IPS-18c (cell line): ENCODE measurements around the gene ABCB11.
"Not testable (repeated sequence)": the region's sequence is repeated elsewhere in the genome, so short reads cannot be mapped to it uniquely, and the experiment has no call there.

Experiments
- H3K4me3 ChIP-seq: 2 replicates; pipeline ENCODE4 v1.7.0; 2013; ENCODE audit warnings: low read depth, mild to moderate bottlenecking, low read length, moderate library complexity; ENCODE audit not compliant: insufficient read depth
- H3K9me3 ChIP-seq: one replicate; pipeline ENCODE4 v1.6.1; 2013; ENCODE audit warnings: mild to moderate bottlenecking, low read length, moderate library complexity; ENCODE audit not compliant: control insufficient read depth, insufficient read depth

Gene ABCB11

DNA sequence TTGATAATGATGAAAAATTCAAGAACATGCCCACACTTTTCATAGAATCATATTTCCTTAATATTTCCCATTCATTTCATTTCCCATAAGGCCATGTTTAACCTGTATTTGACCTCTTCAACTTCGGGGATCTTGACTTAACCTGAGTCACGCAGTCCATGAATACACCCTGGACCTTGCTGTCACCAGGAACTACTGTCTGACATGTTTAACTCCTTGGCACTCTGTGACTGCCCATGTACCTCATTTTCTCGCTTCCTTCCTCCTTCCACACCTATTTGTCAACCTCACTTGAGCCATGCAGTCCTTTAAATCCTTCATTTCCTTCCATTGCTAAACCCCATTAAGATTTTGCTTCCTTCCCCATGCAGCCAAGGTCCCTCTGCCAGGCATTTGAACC lies 16.3 kb downstream of the ABCB11 start:
- Histone ChIP-seq H3K4me3 (no peak overlapping the region), H3K9me3 (no peaks in the 10 kb centered on the region)

DNA sequence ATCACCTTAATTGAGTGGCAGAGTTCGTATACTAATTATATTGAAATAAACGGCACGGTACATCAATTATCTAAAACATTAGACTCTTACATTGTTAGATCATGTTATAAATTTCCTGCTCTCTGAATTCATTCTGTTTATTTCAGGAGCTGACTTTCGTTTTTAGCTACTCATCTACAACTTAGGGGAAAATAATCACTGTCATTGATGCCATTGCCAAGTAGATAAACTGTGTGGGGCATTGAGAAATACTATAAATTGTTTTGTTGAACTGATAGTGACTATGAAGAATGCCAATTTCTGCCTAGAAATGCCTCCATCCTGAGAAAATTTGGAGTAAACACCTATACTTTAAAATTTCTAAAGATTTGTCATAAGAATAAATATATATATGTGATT lies 17.5 kb downstream of the ABCB11 start:
- H3K4me3 ChIP-seq, result no peak overlapping the region

DNA sequence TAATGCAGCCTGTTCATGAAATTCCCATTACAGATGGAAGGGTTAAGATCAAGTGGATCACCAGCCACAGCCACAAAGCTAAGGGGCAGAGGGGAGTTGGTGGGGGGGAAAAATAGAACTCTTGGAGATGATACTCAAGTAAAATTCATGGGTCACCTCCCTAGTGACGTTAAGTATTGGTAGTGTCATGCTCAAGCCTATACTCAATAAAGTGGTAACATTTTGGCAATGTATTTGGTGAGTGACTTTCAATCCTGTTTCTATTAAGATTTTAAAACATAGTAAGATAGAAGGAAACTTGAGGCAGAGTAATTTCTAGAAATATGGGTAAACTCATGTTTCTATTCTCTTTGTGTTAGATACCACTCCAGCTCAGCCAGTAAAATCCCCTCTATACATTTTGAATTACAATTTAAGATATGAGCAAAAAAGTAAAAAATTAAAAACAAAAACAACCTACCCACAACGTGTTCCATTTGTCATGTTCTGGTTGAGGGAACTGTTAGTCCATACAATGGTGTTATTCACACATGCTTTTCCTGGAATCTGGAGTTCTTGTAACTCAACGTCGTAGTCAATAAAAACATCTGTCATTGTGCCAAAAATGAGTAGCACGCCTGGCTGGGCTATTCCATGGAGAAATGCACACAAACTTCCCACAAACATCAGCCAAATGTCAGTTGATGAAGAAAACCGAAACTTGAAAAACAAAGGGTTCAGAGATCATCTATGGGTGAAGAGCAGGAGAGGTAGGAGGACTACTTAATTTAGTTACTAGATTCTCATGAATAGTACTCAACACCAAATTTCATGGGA lies 18.1 kb downstream of the ABCB11 start:
- Histone ChIP-seq H3K9me3 (no peaks in the 10 kb centered on the region), H3K4me3 (no peak overlapping the region)

More for the DNA sequence above, 17.5 kb downstream of the ABCB11 start:
- H3K9me3 ChIP-seq, result no peaks in the 10 kb centered on the region

DNA sequence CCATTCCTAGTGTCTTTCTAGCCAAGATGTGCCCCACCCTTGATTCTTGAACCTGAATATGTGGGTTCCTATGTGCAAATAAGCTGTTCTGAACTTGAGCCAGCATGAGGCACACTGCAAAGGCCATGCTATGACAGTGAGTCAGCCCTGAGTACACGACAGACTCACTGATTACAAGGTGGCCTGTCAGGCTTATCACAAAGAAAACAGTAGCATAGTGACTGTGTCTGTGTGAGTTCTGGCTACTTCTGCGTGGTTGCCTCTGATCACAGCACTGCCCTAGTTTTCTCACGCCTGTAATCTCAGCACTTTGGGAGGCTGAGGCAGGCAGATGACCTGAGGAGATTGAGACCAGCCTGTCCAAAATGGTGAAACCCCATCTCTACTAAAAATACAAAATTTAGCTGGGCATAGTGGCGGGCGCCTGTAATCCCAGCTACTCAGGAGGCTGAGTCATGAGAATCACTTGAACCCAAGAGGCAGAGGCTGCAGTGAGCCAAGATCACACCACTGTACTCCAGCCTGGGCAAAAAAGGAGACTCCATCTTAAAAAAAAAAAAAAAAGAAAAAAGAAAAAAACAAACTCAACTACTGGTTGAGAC lies 18.8 kb downstream of the ABCB11 start:
- H3K9me3 ChIP-seq, H3K4me3 ChIP-seq: not testable (repeated sequence)

DNA sequence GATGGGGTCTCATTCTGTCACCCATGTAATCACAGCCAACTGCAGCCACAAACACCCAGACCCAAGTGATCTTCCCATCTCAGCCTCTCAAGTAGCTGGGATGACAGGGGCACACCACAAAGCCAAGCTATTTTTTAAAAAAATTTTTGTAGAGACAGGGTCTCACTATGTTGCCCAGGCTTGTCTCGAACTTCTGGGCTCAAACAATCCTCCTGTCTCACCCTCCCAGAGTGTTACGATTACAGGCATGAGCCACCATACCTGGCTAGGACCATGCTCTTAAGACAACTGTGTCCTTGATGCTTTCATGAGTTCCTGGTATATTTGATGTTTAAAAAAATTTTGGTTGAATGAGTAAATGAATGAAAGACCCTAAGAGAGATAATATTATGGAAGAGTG lies 19.4 kb downstream of the ABCB11 start:
- Histone ChIP-seq H3K9me3 (no peaks in the 10 kb centered on the region), H3K4me3 (no peak overlapping the region)

DNA sequence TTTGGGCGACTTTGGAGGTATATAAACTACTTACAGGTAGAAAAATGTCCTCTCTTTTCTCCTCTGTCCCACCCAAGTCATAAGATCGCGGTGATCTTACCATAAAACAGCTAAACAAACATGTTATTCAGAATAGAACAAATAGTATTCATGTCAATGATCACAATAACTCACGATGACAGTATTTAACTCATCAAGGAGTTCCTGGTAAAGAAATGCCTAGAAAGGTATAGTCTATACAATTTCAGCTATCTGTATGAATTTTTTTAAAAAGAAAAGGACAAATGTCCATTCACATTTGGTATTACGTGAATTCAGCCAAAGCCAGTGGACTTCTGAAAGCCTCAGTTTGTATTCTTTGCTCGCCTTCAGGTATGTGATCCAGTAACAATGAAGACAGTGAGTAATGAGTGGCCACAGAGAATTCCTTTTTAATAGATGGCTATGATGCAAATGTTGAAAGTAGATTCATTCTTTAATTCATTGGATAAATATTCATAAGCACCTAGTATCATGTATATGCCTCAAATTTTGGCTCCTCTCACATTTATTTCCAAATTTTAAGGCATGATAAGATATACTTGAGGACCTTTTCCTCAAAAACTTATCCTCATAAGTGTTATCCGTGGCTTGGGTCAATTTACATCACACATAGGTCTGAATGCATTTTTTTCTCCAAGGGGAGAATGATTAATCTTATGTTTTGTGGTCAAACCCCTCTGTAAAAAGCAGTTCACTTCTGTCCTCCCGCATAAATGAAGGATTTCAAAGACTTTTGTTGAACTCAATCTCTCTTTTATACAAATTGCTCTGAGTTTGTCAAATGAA lies 20.3 kb downstream of the ABCB11 start:
- no peaks in the 10 kb centered on the region for H3K9me3 ChIP-seq
- no peak overlapping the region for H3K4me3 ChIP-seq

DNA sequence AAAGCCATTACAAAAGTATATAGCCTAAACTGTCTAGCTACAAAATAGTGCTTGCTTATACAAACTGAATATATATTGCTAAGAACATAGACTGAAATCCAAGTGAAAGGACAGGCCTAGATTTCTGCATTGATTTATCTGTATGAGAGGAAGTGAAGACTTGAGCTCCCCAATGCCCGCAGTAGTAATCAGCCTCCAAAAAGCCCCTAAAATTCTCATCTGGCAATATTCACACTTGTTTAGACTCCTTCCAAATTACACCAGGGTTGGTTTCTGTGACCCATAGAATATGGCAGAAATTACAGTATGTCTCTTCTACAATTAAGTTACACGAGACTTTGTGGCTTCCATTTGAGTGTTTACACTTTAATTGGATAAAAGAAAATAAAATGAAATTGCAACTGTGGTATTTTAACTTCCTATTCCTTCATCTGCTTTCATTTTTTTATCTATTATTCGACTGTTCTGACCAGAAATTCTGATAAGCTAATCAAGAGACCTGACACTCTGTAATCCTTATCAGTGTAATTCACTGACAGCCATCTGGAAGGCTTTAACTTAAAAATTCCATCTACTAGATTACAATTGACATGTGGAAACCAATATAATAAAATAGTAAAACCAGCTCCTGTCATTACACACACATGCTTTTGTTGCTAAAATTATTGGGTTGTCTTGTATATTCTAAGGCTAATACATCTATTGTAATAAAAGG lies 21.1 kb downstream of the ABCB11 start:
- H3K4me3 ChIP-seq, result no peak overlapping the region
- H3K9me3 ChIP-seq, result no peaks in the 10 kb centered on the region

DNA sequence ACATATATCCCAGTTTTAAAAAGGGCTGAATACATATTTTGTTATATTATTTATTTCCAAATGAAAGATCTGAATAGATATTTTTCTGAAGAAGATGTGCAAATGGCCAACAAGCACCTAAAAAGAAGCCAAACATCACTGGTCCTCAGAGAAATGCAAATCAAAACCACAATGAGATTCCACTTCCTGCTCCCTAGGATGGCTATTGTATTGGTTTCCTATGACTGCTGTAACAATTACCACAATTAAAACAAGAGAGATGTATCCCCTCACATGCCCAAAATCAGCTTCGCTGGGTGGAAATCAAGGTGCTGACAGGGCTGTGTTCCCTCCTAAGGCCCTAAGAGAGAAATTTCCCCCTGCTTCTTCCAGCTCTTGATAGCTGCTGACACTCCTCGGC lies 23.2 kb downstream of the ABCB11 start:
- no peaks in the 10 kb centered on the region for H3K9me3 ChIP-seq
- no peak overlapping the region for H3K4me3 ChIP-seq

DNA sequence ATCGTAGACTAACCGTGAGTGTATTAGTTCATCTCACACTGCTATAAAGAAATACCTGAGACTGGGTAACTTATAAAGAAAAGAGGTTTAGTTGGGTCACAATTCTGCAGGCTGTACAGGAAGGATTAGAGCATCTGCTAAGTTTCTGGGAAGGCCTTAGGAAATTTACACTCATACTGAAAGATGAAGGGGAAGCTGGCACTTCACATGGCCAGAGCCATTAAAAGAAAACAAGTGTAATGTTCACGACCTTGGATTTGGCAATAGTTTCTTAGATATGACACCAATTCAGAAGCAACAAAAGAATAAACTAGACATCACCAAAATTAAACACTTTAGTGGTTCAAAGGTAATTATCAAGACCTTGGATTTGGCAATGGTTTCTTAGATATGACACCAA lies 23.8 kb downstream of the ABCB11 start:
- H3K9me3 ChIP-seq, result no peaks in the 10 kb centered on the region
- H3K4me3 ChIP-seq, result no peak overlapping the region

DNA sequence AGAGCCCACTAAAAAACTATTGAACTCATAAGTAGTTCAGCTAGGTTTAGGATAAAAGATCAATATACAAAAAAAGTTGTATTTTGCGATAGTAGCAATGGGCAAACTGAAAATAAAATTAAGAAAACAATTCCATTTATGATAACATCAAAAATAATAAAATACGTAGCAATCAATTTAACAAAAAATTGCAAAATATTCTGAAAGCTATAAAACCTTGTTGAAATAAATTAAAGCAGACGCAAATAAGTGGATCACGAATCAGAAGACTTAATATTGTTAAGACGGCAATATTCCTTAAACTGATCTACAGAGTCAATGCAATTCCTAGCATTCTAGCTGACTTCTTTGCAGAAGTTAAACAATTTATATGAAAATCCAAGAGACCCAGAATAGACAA lies 24.5 kb downstream of the ABCB11 start:
- H3K9me3 ChIP-seq, result no peaks in the 10 kb centered on the region
- no peak overlapping the region for H3K4me3 ChIP-seq

DNA sequence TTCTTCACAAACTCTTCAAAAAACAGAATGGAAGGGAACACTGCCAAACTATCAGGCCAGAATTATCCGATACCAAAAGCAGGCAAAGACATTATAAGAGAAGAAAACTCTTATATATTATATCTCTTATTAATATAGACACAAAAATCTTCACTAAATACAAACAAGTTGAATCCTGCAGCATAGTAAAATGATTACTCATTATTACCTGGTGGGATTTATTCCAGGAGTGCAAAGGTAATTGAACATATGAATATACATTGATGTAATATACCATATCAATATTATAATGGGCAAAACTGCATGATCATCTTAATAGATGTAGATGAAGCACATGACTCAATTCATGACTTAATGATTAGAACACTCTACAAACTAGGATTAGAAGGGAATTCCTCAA lies 25.1 kb downstream of the ABCB11 start:
- H3K4me3 ChIP-seq, result no peak overlapping the region
- H3K9me3 ChIP-seq, result no peaks in the 10 kb centered on the region

DNA sequence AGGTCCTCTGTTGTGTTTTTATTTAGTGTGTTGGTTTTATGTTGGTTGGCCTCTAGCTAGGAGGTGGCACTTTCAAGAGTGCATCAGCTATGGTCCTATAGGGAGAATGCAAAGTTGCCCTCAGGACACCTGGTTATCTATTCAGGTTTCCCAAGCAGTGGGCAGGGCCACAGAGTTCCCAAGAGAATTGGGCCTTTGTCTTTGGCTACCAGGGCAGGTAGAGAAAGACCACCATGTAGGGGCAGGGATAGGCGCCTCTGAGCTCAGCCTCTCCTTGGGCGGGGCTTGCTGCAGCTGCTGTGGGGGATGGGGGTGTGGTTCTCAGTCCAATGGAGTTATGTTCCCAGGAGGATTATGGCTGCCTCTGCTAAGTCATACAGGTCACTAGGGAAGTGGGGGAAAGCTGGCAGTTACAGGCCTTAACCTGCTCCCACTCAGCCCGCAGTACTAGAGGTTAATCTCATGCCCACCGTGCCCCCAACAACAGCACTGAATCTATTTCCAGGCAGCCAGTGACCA lies 26.0 kb downstream of the ABCB11 start:
- Histone ChIP-seq H3K4me3 (no peak overlapping the region), H3K9me3 (no peaks in the 10 kb centered on the region)

DNA sequence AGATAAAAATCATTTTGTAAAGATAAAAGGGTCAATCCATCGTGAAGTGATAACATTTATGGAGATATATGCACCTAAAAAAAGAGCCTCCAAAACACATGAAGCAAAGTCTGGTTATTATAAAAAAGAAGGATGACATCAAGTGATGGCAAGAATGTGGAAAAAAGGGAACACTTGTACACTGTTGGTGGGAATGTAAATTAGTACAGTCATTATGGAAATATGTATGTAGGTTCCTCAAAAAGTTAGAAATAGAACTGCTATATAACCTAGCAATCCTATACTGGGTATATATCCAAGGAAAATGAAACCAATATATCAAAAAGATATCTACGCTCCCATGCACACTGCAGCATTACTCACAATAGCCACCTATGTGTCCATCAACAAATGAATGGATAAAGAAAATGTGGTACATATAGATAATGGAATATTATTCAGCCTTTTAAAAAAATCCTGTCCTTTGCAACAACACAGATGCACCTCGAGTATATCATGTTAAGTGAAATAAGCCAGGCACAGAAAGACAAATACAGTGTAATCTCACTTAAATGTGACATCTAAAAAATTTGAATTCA lies 28.9 kb downstream of the ABCB11 start:
- Histone ChIP-seq H3K9me3 (no peaks in the 10 kb centered on the region), H3K4me3 (no peak overlapping the region)

DNA sequence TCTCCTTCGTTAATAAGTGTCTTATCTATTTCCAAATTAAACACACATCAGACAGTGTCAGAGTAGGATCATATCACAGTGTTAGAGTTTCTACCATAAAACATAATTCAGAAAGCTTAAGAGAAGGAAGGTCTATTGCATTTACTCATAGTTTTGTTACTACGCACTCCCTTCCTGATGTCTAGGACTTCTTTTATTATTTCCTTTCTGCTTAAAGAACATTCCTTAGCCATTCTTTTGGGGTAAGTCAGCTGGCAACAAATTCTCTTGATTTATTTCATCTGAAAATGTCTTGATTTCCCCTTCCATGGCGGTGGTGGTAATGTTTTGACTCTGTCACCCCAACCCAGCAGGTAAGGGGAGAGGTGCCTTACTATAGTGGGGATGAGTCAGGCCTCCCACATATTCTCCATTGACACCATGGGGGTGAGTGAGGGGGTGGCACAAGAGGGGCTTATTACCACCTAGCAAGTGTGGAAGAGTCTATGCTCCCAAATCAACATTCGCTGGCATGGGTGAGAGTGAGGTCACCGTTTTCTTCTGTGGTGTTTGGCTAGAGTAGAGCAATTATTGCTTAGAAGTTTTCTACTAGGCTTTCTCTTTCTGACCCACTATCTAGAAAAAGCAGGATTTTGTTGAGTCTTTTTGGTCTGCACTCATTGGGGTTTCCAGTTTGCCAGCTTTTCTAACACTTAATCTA lies 29.9 kb downstream of the ABCB11 start:
- Histone ChIP-seq H3K4me3 (no peak overlapping the region), H3K9me3 (no peaks in the 10 kb centered on the region)

DNA sequence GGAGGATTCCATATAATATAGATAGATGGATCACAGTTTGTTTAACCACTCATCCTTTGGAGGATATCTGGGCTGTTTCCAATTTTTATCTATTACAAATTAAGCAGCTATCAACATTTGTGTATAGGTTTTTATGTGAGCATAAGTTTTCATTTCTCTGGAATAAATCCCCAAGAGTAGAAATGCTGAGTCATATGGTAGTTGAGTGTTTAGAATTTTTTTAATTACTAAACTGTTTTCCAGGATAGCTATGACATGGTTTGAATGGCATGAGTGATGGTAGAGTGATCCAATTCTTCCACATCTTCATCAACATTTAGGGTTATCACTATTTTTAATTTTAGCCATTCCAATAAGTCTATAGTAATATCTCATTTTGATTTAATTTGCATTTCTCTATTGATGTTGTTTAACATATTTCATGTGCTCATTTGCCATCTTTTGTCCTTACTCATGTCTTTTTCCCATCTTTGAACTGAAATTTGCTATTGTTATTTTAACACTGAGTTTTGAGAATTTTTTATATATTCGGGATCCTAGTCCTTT lies 31.4 kb downstream of the ABCB11 start:
- no peaks in the 10 kb centered on the region for H3K9me3 ChIP-seq
- H3K4me3 ChIP-seq, result no peak overlapping the region

DNA sequence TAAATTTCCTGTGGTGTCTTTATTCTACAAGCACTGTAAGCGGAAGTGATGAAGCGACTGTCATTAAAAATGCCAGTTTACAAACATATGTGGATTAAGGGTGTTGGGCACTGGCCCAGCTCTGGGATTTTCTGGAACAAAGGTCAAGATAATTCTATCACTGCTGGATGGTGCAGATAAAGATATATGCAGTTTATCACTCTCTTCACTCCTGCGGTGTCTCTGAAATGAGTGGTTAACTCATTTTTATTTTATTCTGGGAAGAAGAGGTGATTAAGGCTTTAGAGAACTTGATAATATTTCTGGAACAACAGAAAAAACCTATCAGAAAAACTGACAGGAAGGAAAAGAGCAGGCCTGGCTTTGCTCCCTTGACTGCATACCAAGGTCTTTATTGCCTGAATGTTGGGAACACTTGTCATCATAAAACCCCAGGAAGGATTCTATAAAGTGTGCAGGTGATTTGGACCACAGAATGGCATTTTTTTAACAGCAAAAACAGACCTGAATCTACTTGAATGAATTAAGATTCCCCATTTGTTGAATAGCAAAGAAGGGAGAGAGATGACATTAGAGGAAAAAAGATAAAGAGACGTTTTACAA lies 32.4 kb downstream of the ABCB11 start:
- Histone ChIP-seq H3K4me3 (no peak overlapping the region), H3K9me3 (no peaks in the 10 kb centered on the region)
